H1 (cell line): ENCODE measurements around the gene C9orf50. TPM values are rescaled to one million over a fixed set of nuclear protein-coding genes. Genes with fewer than 3 reads are reported as not detected.

Experiments
- BCL11A ChIP-seq, 2 experiments: IDR thresholded peaks; one replicate each; pipeline ENCODE4 v1.6.1; 2011; ENCODE audit warnings: low read depth in 2 of 2, low read length in 2 of 2, mild to moderate bottlenecking in 2 of 2
- CBX8 ChIP-seq: fragments of 300-800, 300-1000 bp; sonication (generic); IDR thresholded peaks from 2 replicates; pipeline ENCODE4 v1.7.1; 2016; ENCODE audit warnings: low read depth, low read length, borderline replicate concordance
- CHD1 ChIP-seq: IDR thresholded peaks from 2 replicates; pipeline ENCODE4 v1.6.1; 2012; ENCODE audit warnings: low read depth, low read length, improper control_type of control experiment
- NANOG ChIP-seq: IDR thresholded peaks from 2 replicates; pipeline ENCODE4 v1.6.1; 2011; ENCODE audit warnings: low read length, low read depth, mild to moderate bottlenecking, inconsistent platforms; ENCODE audit not compliant: insufficient read depth, poor library complexity, severe bottlenecking
- PHF8 ChIP-seq: fragments of 200-600 bp; sonication (generic); conservative IDR thresholded peaks from 2 replicates; pipeline ENCODE4 v1.7.1; 2012; ENCODE audit warnings: low read depth, mild to moderate bottlenecking, inconsistent platforms, low read length, moderate library complexity
- SIRT6 ChIP-seq: IDR thresholded peaks from one replicate; pipeline ENCODE4 v1.7.1; 2012; ENCODE audit warnings: low read length, inconsistent platforms
- SP1 ChIP-seq: IDR thresholded peaks from 2 replicates; pipeline ENCODE4 v1.6.1; 2011; ENCODE audit warnings: low read depth, low read length
- YY1 ChIP-seq: IDR thresholded peaks from 2 replicates; pipeline ENCODE4 v1.6.1; 2011; ENCODE audit warnings: low read depth, mild to moderate bottlenecking, low read length
- polyA plus RNA-seq, 7 experiments: library from polyadenylated mRNA; depleted of rRNA in 3 of 7; stranded (reverse) in 5 of 7; unstranded in 2 of 7; fragments of >200 nt in 5 of 7; fragments of 200-250 nt in 2 of 7; gene quantifications; 1 replicate in 5 of 7; 2 replicates in 1 of 7; 4 replicates in 1 of 7; pipeline versions ENCODE4 v1.2.1 to v1.2.3, GENCODE V29; 2011 to 2013; ENCODE audit warnings: missing spikeins in 2 of 7, mixed read lengths in 2 of 7
- total RNA-seq: library from RNA; stranded (reverse); fragmentation: NEBNext Ultra II Directional; extraction: Animal tissue kit (Norgen Biotek cat#: 25700); gene quantifications from 2 replicates; pipeline ENCODE4 v1.2.1, GENCODE V29; 2021
- TF ChIP-seq, protein P1 (sequence below): fragments of 300-600 bp; sonication (generic); IDR thresholded peaks from 2 replicates; pipeline ENCODE4 v1.7.1; 2012; ENCODE audit warnings: low read length, moderate library complexity, mild to moderate bottlenecking, inconsistent platforms; ENCODE audit not compliant: insufficient replicate concordance
- TF ChIP-seq, protein P2 (sequence below): IDR thresholded peaks from 2 replicates; pipeline ENCODE4 v1.6.1; 2012; ENCODE audit warnings: low read length, inconsistent platforms

The C9orf50 gene
- total and polyA plus RNA-seq, 2 of the 8 experiments (the other 6 are each of a cell fraction or from before 2014, with no cell fraction given) = not detected

DNA sequence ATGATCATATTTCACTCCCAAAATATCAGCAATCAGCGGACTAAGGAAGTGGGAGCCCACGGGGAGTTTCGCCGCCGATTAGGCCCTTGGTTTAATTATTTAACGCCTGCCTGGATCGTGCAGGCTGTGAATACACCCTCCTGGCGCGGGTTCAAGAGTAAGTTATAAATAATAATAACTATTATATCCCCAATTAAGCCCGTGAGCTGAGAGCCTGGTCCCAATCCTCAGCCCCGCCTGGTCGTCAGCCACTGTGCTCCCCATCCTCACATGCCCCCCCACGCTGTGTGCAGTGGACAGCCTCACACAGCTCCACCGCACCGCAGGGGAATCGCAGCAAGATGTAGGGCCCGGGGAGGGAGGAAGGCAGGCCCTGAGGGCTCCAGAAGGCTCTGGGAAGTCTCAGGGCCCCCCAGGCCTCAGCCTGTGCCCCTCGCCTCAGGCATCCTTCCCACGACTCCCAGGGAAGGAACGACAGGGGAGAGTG, 33.7 kb upstream of the C9orf50 start (continued):
- TF ChIP-seq, protein P1, sequence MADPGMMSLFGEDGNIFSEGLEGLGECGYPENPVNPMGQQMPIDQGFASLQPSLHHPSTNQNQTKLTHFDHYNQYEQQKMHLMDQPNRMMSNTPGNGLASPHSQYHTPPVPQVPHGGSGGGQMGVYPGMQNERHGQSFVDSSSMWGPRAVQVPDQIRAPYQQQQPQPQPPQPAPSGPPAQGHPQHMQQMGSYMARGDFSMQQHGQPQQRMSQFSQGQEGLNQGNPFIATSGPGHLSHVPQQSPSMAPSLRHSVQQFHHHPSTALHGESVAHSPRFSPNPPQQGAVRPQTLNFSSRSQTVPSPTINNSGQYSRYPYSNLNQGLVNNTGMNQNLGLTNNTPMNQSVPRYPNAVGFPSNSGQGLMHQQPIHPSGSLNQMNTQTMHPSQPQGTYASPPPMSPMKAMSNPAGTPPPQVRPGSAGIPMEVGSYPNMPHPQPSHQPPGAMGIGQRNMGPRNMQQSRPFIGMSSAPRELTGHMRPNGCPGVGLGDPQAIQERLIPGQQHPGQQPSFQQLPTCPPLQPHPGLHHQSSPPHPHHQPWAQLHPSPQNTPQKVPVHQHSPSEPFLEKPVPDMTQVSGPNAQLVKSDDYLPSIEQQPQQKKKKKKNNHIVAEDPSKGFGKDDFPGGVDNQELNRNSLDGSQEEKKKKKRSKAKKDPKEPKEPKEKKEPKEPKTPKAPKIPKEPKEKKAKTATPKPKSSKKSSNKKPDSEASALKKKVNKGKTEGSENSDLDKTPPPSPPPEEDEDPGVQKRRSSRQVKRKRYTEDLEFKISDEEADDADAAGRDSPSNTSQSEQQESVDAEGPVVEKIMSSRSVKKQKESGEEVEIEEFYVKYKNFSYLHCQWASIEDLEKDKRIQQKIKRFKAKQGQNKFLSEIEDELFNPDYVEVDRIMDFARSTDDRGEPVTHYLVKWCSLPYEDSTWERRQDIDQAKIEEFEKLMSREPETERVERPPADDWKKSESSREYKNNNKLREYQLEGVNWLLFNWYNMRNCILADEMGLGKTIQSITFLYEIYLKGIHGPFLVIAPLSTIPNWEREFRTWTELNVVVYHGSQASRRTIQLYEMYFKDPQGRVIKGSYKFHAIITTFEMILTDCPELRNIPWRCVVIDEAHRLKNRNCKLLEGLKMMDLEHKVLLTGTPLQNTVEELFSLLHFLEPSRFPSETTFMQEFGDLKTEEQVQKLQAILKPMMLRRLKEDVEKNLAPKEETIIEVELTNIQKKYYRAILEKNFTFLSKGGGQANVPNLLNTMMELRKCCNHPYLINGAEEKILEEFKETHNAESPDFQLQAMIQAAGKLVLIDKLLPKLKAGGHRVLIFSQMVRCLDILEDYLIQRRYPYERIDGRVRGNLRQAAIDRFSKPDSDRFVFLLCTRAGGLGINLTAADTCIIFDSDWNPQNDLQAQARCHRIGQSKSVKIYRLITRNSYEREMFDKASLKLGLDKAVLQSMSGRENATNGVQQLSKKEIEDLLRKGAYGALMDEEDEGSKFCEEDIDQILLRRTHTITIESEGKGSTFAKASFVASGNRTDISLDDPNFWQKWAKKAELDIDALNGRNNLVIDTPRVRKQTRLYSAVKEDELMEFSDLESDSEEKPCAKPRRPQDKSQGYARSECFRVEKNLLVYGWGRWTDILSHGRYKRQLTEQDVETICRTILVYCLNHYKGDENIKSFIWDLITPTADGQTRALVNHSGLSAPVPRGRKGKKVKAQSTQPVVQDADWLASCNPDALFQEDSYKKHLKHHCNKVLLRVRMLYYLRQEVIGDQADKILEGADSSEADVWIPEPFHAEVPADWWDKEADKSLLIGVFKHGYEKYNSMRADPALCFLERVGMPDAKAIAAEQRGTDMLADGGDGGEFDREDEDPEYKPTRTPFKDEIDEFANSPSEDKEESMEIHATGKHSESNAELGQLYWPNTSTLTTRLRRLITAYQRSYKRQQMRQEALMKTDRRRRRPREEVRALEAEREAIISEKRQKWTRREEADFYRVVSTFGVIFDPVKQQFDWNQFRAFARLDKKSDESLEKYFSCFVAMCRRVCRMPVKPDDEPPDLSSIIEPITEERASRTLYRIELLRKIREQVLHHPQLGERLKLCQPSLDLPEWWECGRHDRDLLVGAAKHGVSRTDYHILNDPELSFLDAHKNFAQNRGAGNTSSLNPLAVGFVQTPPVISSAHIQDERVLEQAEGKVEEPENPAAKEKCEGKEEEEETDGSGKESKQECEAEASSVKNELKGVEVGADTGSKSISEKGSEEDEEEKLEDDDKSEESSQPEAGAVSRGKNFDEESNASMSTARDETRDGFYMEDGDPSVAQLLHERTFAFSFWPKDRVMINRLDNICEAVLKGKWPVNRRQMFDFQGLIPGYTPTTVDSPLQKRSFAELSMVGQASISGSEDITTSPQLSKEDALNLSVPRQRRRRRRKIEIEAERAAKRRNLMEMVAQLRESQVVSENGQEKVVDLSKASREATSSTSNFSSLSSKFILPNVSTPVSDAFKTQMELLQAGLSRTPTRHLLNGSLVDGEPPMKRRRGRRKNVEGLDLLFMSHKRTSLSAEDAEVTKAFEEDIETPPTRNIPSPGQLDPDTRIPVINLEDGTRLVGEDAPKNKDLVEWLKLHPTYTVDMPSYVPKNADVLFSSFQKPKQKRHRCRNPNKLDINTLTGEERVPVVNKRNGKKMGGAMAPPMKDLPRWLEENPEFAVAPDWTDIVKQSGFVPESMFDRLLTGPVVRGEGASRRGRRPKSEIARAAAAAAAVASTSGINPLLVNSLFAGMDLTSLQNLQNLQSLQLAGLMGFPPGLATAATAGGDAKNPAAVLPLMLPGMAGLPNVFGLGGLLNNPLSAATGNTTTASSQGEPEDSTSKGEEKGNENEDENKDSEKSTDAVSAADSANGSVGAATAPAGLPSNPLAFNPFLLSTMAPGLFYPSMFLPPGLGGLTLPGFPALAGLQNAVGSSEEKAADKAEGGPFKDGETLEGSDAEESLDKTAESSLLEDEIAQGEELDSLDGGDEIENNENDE = no peak
- TF ChIP-seq SIRT6 (no peak), NANOG (no peak), CBX8 (no peak), SP1 (no peak), CHD1 (no peak), PHF8 (no peak), YY1 (no peak), BCL11A (IDR thresholded peaks at IDR 0.05; ENCODE audit: low read depth in 2 of 2, low read length in 2 of 2) (no peak)
- TF ChIP-seq, protein P2, sequence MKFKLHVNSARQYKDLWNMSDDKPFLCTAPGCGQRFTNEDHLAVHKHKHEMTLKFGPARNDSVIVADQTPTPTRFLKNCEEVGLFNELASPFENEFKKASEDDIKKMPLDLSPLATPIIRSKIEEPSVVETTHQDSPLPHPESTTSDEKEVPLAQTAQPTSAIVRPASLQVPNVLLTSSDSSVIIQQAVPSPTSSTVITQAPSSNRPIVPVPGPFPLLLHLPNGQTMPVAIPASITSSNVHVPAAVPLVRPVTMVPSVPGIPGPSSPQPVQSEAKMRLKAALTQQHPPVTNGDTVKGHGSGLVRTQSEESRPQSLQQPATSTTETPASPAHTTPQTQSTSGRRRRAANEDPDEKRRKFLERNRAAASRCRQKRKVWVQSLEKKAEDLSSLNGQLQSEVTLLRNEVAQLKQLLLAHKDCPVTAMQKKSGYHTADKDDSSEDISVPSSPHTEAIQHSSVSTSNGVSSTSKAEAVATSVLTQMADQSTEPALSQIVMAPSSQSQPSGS = no peak
